ENCODE data around the gene C5orf52.
"Not testable (repeated sequence)": the region's sequence is repeated elsewhere in the genome, so short reads cannot be mapped to it uniquely, and the experiment has no call there.

Gene C5orf52

GRCh38 chr5:157727858-157728257 lies 56.5 kb downstream of the C5orf52 start:
- not testable (repeated sequence) for DNase-seq
